Immature natural killer cell (primary cell): ENCODE measurements around the gene RAMACL. TPM values are rescaled to one million over a fixed set of nuclear protein-coding genes. Genes with fewer than 3 reads are reported as not detected.

Experiments
- DNase-seq, 3 donors: peaks; one replicate each; pipeline ENCODE4 v3.0.0; 2022; ENCODE audit warnings: mixed read lengths in 1 of 3
- H3K27ac Mint-ChIP-seq, 6 donors: one replicate each; pipeline ENCODE4 v1.8.0; 2020; ENCODE audit warnings: mixed read lengths in 6 of 6, mild to moderate bottlenecking in 5 of 6, inconsistent platforms in 4 of 6, moderate library complexity in 3 of 6
- H3K27me3 Mint-ChIP-seq, 3 donors: one replicate each; pipeline ENCODE4 v1.8.0; 2020 to 2021; ENCODE audit warnings: low read depth in 3 of 3, mild to moderate bottlenecking in 3 of 3, mixed read lengths in 3 of 3, moderate library complexity in 3 of 3, inconsistent platforms in 1 of 3
- H3K36me3 Mint-ChIP-seq, 3 donors: one replicate each; pipeline ENCODE4 v1.8.0; 2020; ENCODE audit warnings: mixed read lengths in 3 of 3, inconsistent platforms in 2 of 3, mild to moderate bottlenecking in 2 of 3
- H3K4me1 Mint-ChIP-seq, 2 donors: one replicate each; pipeline ENCODE4 v1.8.0; 2020; ENCODE audit warnings: inconsistent platforms in 2 of 2, mild to moderate bottlenecking in 2 of 2, mixed read lengths in 2 of 2, moderate library complexity in 1 of 2
- H3K4me3 Mint-ChIP-seq, 5 donors: one replicate each; pipeline ENCODE4 v1.8.0; 2020; ENCODE audit warnings: mild to moderate bottlenecking in 5 of 5, mixed read lengths in 5 of 5, inconsistent platforms in 3 of 5, moderate library complexity in 3 of 5
- H3K9me3 Mint-ChIP-seq, 6 donors: one replicate each; pipeline ENCODE4 v1.8.0; 2020; ENCODE audit warnings: mild to moderate bottlenecking in 6 of 6, mixed read lengths in 6 of 6, inconsistent platforms in 4 of 6, moderate library complexity in 3 of 6
- polyA plus RNA-seq, 3 donors: library from polyadenylated mRNA; unstranded; fragments of 300-500 nt; fragmentation: Illumina TruSeq; gene quantifications; one replicate each; pipeline ENCODE4 v1.2.3, GENCODE V29; 2021

Gene RAMACL
- polyA plus RNA-seq, 3 donors from 2014 or later: 0.18 to 0.58 (median 0.38) TPM

DNA sequence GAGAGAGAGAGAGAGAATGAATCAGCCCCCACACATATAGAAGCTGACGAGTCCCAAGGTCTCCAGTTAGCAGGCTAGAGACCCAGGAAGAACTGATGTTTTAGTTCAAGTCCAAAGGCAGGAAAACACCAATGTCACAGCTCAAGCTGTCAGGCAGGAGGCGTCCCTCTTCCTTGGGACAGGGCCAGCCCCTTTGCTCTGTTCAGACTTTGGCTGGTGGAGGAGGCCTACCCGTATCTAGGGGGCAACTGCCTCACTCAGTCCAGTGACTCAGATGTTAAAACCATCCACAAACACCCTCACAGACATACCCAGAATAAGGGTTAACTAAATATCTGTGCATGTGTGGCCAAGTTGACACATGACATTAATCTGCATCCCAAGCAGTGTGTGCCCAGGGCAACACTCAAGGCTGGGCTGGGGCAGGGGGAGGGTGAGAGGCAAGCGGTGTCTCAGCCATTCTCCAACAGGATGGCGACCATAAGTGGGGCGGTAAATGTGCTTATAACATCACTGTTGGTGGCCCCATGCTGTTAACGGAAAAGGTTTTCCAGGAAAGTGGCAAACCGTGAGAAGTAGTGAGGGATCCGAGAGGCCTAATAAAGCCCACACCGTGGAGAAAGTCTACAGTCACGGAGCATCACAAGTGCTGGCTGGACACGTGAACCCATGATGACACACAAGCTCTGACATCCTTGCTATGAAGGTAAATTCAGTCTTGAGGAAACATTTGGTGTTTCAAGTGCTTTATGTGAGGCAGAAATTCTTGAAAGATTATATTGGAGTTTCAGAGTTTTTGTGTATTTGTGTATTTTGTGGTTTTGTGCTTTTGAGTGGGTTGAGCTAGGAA is 28.1 kb downstream of the RAMACL start:
- peaks cover 4 to 11% of the 10 kb centered on the region in 2 donors for H3K4me1 Mint-ChIP-seq
- peaks cover 0 to 10% (median 0%) of the 10 kb centered on the region in 6 donors for H3K9me3 Mint-ChIP-seq
- H3K36me3 Mint-ChIP-seq: peaks cover 0 to 6% (median 0%) of the 10 kb centered on the region in 3 donors
- DNase-seq: no peak
- no peak overlapping the region for H3K27ac Mint-ChIP-seq
- no peak overlapping the region for H3K4me3 Mint-ChIP-seq
- H3K27me3 Mint-ChIP-seq: peaks cover 2 to 11% (median 6%) of the 10 kb centered on the region in 3 donors

GRCh38 chr6:166556863-166557322 is 29.6 kb downstream of the RAMACL start:
- no peak for DNase-seq
- H3K27me3 Mint-ChIP-seq: peaks cover 2 to 8% (median 7%) of the 10 kb centered on the region in 3 donors
- peak overlapping the region in 1 of 5 donors; percentile 7 for H3K4me3 Mint-ChIP-seq
- no peak overlapping the region for H3K27ac Mint-ChIP-seq
- peaks cover 0 to 6% (median 0%) of the 10 kb centered on the region in 3 donors for H3K36me3 Mint-ChIP-seq
- H3K4me1 Mint-ChIP-seq: peaks cover 4 to 11% of the 10 kb centered on the region in 2 donors
- peaks cover 0 to 10% (median 0%) of the 10 kb centered on the region in 6 donors for H3K9me3 Mint-ChIP-seq

- DNase-seq: no peak
- peaks cover 0 to 10% (median 0%) of the 10 kb centered on the region in 6 donors for H3K9me3 Mint-ChIP-seq
- peaks cover 4 to 11% of the 10 kb centered on the region in 2 donors for H3K4me1 Mint-ChIP-seq
- no peak overlapping the region for H3K27ac Mint-ChIP-seq
- H3K4me3 Mint-ChIP-seq: no peak overlapping the region
- H3K27me3 Mint-ChIP-seq: peaks cover 4 to 8% (median 7%) of the 10 kb centered on the region in 3 donors
- H3K36me3 Mint-ChIP-seq: peaks cover 0 to 6% (median 0%) of the 10 kb centered on the region in 3 donors
Observed at GRCh38 chr6:166556336-166556735, 30.1 kb downstream of the RAMACL start.

DNA sequence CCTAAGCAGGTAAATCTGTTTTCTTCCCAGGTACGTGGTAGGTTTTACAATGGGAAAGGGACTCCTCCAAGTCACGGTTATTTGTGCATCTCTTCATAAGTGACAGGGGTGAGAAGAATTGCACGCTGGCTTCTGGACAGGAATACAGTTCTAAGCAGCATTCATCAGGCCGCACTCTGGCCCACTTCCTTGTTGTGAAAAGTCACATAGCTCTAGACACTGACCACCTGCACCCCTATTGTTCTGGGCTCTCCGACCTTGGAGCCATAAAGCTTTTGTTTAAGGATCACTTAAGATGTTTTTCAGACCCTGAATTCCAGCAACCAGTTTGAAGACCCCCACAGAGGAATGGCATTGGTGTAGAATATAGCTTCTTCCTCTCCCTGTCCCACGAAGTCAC is 31.4 kb downstream of the RAMACL start:
- DNase-seq: no peak
- Mint-ChIP-seq H3K36me3 (peaks cover 0 to 5% (median 0%) of the 10 kb centered on the region in 3 donors), H3K27ac (no peak overlapping the region)

GRCh38 chr6:166554316-166554715 is 32.2 kb downstream of the RAMACL start:
- Mint-ChIP-seq H3K9me3 (peaks cover 0 to 5% (median 0%) of the 10 kb centered on the region in 6 donors), H3K27ac (no peak overlapping the region), H3K4me1 (peaks cover 4 to 11% of the 10 kb centered on the region in 2 donors), H3K36me3 (no peaks in the 10 kb centered on the region), H3K4me3 (no peak overlapping the region), H3K27me3 (peaks cover 4 to 8% (median 7%) of the 10 kb centered on the region in 3 donors)
- DNase-seq: no peak

More for the DNA sequence above, 31.4 kb downstream of the RAMACL start:
- H3K27me3 Mint-ChIP-seq: peaks cover 2 to 8% (median 7%) of the 10 kb centered on the region in 3 donors
- no peak overlapping the region for H3K4me3 Mint-ChIP-seq
- H3K4me1 Mint-ChIP-seq: peaks cover 4 to 11% of the 10 kb centered on the region in 2 donors
- H3K9me3 Mint-ChIP-seq: peaks cover 0 to 10% (median 0%) of the 10 kb centered on the region in 6 donors

DNA sequence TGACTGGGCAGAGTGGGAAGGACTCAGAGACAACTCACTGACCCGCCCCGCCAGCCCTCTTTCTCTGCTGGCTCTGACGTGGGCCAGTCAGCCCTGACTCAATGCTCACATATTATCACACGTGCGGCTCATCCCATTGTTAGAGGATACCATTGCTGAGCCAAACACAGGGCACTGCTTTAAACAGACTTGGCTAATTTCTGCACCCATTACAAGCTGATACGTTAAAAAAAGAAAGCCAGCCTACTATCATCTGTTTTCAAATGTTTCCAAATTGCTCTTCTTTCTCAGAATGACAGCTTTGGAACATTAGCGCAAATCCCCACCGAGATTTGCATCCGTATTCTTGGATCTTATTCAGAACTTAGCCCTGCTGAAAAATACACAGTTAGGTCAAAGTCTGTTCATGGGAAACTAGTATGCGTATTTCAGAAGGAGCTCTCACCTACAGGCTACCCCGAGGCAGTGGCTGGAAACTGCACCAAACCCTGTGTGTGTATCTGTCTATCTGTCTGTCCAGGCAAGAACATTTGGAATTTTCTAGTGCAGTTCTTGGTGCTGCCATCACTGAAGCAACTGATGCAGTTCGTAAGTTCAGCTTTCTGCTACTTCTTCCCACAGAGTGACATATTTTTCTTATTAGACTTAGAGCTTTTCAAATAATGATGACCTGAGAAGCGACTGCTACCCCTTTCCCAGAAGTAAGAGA is 32.8 kb downstream of the RAMACL start:
- H3K27me3 Mint-ChIP-seq: peaks cover 4 to 8% (median 7%) of the 10 kb centered on the region in 3 donors
- H3K4me3 Mint-ChIP-seq: no peak overlapping the region
- H3K27ac Mint-ChIP-seq: no peak overlapping the region
- peaks cover 4 to 11% of the 10 kb centered on the region in 2 donors for H3K4me1 Mint-ChIP-seq
- no peak for DNase-seq
- no peaks in the 10 kb centered on the region for H3K9me3 Mint-ChIP-seq
- H3K36me3 Mint-ChIP-seq: no peaks in the 10 kb centered on the region

DNA sequence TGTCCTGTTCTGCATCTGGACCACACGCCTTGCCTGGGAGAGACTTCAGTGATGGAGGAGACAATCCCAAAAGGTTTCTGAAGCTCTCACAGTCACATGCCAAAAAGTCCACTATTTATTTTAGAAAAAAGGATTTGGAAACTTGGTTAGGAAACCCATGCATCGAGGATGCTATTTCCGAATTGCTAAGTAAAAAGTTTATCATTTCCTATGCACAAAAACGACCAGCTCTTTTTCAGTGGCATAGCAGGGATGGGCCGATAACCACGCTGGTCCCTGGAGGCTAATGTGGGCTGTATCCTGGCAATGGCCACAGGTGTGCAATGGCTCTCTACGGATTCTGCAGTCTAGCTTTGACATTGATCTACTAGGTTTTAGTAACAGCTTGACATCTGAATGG is 33.9 kb downstream of the RAMACL start:
- no peak overlapping the region for H3K4me3 Mint-ChIP-seq
- peaks cover 4 to 11% of the 10 kb centered on the region in 2 donors for H3K4me1 Mint-ChIP-seq

GRCh38 chr6:166551754-166552495 is 34.6 kb downstream of the RAMACL start:
- Mint-ChIP-seq H3K36me3 (no peaks in the 10 kb centered on the region), H3K4me1 (peaks cover under 1 to 6% of the 10 kb centered on the region in 2 donors), H3K27me3 (peaks cover 4 to 7% (median 7%) of the 10 kb centered on the region in 3 donors), H3K27ac (no peak overlapping the region), H3K9me3 (no peaks in the 10 kb centered on the region), H3K4me3 (no peak overlapping the region)
- no peak for DNase-seq

More for the DNA sequence above, 33.9 kb downstream of the RAMACL start:
- Mint-ChIP-seq H3K9me3 (no peaks in the 10 kb centered on the region), H3K27me3 (peaks cover 4 to 9% (median 7%) of the 10 kb centered on the region in 3 donors), H3K36me3 (no peaks in the 10 kb centered on the region), H3K27ac (no peak overlapping the region)
- DNase-seq: no peak

- H3K4me3 Mint-ChIP-seq: no peak overlapping the region
- no peaks in the 10 kb centered on the region for H3K9me3 Mint-ChIP-seq
- peaks cover 6% of the 10 kb centered on the region in 2 donors for H3K4me1 Mint-ChIP-seq
- no peak overlapping the region for H3K27ac Mint-ChIP-seq
- no peak for DNase-seq
- peaks cover 0 to 11% (median 2%) of the 10 kb centered on the region in 3 donors for H3K27me3 Mint-ChIP-seq
- no peaks in the 10 kb centered on the region for H3K36me3 Mint-ChIP-seq
Observed at GRCh38 chr6:166546653-166547052, 39.8 kb downstream of the RAMACL start.

DNA sequence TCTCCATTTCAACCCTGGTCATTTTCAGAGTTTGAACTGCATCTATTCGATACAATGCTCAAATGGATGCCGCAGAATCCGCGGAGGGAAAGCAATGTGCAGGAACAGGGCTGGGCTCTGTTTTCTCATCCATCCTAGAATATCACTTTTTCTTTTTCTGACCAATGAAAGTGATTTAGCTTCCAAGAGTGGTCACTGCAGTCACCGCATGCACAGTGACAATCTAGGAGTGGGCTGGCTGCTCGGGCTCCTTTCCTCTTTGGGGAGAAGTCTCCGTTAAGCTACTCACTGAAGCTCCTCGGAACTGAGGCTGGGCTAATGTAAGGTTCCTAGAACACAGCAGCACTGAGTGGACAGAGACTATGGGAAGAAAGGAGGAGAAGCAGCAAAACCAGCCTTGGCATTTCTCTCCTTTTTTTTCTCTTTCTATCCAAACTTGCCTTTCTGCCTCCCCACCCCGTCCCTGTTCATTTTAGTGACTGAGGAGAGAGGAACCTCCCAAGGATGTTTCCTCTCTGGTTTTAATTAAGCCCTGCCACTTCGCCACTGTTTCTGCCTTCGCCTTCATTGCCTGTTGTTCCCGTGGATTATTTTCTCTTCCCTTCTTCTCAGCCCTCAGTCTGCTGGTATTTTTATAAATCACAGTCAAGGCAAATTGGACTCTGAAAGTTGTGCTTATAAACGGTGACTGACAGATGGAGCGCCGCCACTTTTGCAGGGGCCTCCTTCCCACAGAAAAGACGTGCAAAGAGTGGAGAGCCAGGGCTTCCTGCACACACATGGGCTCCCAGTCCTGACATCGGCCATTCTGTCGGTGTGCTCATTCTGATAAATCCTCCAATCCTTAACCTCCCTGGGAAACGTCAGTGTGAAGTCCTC is 41.1 kb downstream of the RAMACL start:
- H3K9me3 Mint-ChIP-seq: no peaks in the 10 kb centered on the region
- H3K4me1 Mint-ChIP-seq: peaks cover 19% of the 10 kb centered on the region in 2 donors
- DNase-seq: no peak
- H3K27ac Mint-ChIP-seq: peak overlapping the region in 1 of 6 donors; percentile 44
- H3K4me3 Mint-ChIP-seq: no peak overlapping the region
- peaks cover 0 to 3% (median 0%) of the 10 kb centered on the region in 3 donors for H3K36me3 Mint-ChIP-seq
- H3K27me3 Mint-ChIP-seq: peaks cover 0 to 12% (median 4%) of the 10 kb centered on the region in 3 donors

DNA sequence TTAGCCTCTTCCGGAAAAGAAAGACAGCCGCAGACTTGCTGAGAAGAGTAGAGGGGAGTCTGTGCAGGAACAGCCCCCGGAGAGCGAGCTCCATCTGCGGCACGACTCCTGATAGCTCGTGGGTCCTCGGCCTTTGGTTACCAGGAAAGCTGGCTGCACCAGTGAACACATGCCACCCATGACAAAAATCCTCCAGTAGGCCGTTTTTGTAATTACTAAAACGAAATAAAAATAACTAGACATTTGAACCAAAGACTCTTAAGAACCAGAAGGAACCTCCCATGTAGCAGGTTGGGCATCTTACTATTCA is 42.2 kb downstream of the RAMACL start:
- H3K4me3 Mint-ChIP-seq: no peak overlapping the region

DNA sequence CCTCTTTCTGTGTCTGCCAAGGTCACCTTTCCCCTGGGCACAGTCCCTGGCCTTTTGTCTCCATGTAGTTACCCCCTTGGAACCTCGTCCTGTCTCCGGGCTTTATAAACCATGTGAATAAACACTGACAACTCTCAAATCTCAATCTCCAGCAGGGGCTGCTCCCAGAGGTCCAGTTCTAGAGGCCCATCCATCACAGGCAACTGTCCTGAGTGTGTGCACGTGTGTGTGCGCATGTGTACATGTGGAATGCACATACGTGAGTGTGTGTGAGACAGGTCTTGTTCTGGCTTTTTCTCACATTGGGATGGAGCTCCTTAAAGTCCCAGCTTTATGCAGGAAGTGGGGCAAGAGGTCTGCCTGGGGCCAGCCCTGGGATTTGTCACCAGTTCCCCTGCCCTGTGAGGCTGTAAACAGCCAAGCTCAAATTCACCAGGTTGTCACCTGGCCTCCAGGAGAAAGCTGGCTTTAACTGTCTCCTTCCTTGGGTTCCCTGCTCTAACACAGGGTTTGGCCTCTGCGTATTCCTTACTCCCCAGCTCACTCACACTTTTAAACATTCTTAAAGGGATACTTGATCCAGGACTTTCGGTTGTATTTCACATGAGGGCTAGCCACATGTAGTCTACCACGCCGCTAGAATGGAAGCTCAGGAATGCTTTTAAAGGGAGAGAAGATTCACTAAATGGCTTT is 42.7 kb downstream of the RAMACL start:
- Mint-ChIP-seq H3K27me3 (peaks cover 0 to 9% (median 4%) of the 10 kb centered on the region in 3 donors), H3K4me1 (peaks cover 34 to 35% of the 10 kb centered on the region in 2 donors), H3K27ac (peak overlapping the region in 4 of 6 donors; percentile 7 to 89 (median 41)), H3K36me3 (peaks cover 0 to 3% (median 0%) of the 10 kb centered on the region in 3 donors), H3K4me3 (peak overlapping the region in 1 of 5 donors; percentile 12), H3K9me3 (no peaks in the 10 kb centered on the region)
- DNase-seq: no peak

More for the DNA sequence above, 42.2 kb downstream of the RAMACL start:
- no peak for DNase-seq
- Mint-ChIP-seq H3K36me3 (peaks cover 0 to 3% (median 0%) of the 10 kb centered on the region in 3 donors), H3K4me1 (peaks cover 30% of the 10 kb centered on the region in 2 donors), H3K27me3 (peaks cover 0 to 9% (median 4%) of the 10 kb centered on the region in 3 donors), H3K9me3 (no peaks in the 10 kb centered on the region), H3K27ac (peak overlapping the region in 1 of 6 donors; percentile 89)
